Smooth muscle cell (in vitro differentiated cells): ENCODE measurements around the gene ADAMTS17. TPM values are rescaled to one million over a fixed set of nuclear protein-coding genes. Genes with fewer than 3 reads are reported as not detected.

Experiments used
- DNase-seq: peaks from one replicate; lab custom pipeline; 2025; ENCODE audit not compliant: unreplicated experiment; lab: John Stamatoyannopoulos, UW
- H2AFZ ChIP-seq: fragments of 200-600 bp; sonication (generic); 2 replicates; pipeline ENCODE4 v1.6.0; 2016; ENCODE audit warnings: antibody characterized with exemption, low read depth, mild to moderate bottlenecking
- H3F3A ChIP-seq: fragments of 200-600 bp; sonication (generic); 2 replicates; pipeline ENCODE4 v1.6.0; 2017; ENCODE audit warnings: antibody characterized with exemption, low read depth
- H3K27ac ChIP-seq: fragments of 200-600 bp; sonication (generic); 2 replicates; pipeline ENCODE4 v1.5.1; 2016; ENCODE audit warnings: low read depth, mild to moderate bottlenecking
- H3K27me3 ChIP-seq: fragments of 200-600 bp; sonication (generic); 2 replicates; pipeline ENCODE4 v1.6.1; 2016; ENCODE audit warnings: low read depth, mild to moderate bottlenecking
- H3K36me3 ChIP-seq: fragments of 200-600 bp; sonication (generic); 2 replicates; pipeline ENCODE4 v1.5.1; 2016; ENCODE audit warnings: low read depth
- H3K4me1 ChIP-seq: fragments of 200-600 bp; sonication (generic); 2 replicates; pipeline ENCODE4 v1.5.1; 2016; ENCODE audit warnings: low read depth
- H3K4me2 ChIP-seq: fragments of 200-600 bp; sonication (generic); 2 replicates; pipeline ENCODE4 v1.6.0; 2016; ENCODE audit warnings: mild to moderate bottlenecking
- H3K4me3 ChIP-seq: fragments of 200-600 bp; sonication (generic); 2 replicates; pipeline ENCODE4 v1.5.1; 2016; ENCODE audit warnings: mild to moderate bottlenecking
- H3K79me2 ChIP-seq: fragments of 200-600 bp; sonication (generic); 2 replicates; pipeline ENCODE4 v1.6.0; 2016; ENCODE audit warnings: low read depth, mild to moderate bottlenecking
- H3K9ac ChIP-seq: fragments of 200-600 bp; sonication (generic); 2 replicates; pipeline ENCODE4 v1.6.0; 2016; ENCODE audit warnings: low read depth
- H3K9me3 ChIP-seq: fragments of 200-600 bp; sonication (generic); replicated peaks from 2 replicates; pipeline ENCODE4 v1.5.1; 2016; ENCODE audit warnings: low read depth
- H4K20me1 ChIP-seq: fragments of 200-600 bp; sonication (generic); 2 replicates; pipeline ENCODE4 v1.6.0; 2016; ENCODE audit warnings: low read depth
- WGBS: methylation state at CpG from one replicate; pipeline ENCODE4 v1.1.7; 2016; ENCODE audit warnings: low lambda C conversion rate; 5-methylcytosine and 5-hydroxymethylcytosine counted together
- polyA plus RNA-seq: library from polyadenylated mRNA; unstranded; fragments of >200 nt; fragmentation: Nextera tagmentation; extraction: Ambion mirVana; gene quantifications from 2 replicates; pipeline ENCODE4 v1.2.1, GENCODE V29; 2016
- total RNA-seq: library from RNA; depleted of rRNA; stranded (reverse); fragments of >200 nt; gene quantifications from 2 replicates; pipeline ENCODE4 v1.2.3, GENCODE V29; 2014
- TF ChIP-seq, protein P1 (sequence below): fragments of 200-600 bp; sonication (generic); IDR thresholded peaks from 2 replicates; pipeline ENCODE4 v1.5.1; 2017; ENCODE audit warnings: borderline replicate concordance, mild to moderate bottlenecking, antibody characterized with exemption; ENCODE audit not compliant: insufficient read depth, poor library complexity, severe bottlenecking

Gene ADAMTS17
- total and polyA plus RNA-seq, 2 experiments from 2014 or later = 0.63 to 3.1 TPM

- DNase-seq = no peak
- WGBS = 97% methylated on average over 6 of the region's 6 CpGs
- H3K79me2 ChIP-seq = no peaks in the 10 kb centered on the region
Measured at GRCh38 chr15:100041127-100041828, 300.5 kb downstream of the ADAMTS17 start.

GRCh38 chr15:100039994-100040393, 301.8 kb downstream of the ADAMTS17 start:
- peaks cover 3% of the 10 kb centered on the region for H3F3A ChIP-seq
- H3K9me3 ChIP-seq = no peaks in the 10 kb centered on the region
- no peaks in the 10 kb centered on the region for H3K36me3 ChIP-seq
- H3K27me3 ChIP-seq = no peaks in the 10 kb centered on the region
- no peak overlapping the region for H3K4me3 ChIP-seq
- 94% methylated on average over 5 of the region's 5 CpGs for WGBS
- H3K4me1 ChIP-seq = peaks cover 11% of the 10 kb centered on the region
- no peaks in the 10 kb centered on the region for H3K79me2 ChIP-seq
- no peak overlapping the region for H3K9ac ChIP-seq
- no peak overlapping the region for H2AFZ ChIP-seq
- no peaks in the 10 kb centered on the region for H4K20me1 ChIP-seq
- no peak for DNase-seq
- no peak overlapping the region for H3K27ac ChIP-seq
- H3K4me2 ChIP-seq = no peak overlapping the region
- TF ChIP-seq, protein P1, sequence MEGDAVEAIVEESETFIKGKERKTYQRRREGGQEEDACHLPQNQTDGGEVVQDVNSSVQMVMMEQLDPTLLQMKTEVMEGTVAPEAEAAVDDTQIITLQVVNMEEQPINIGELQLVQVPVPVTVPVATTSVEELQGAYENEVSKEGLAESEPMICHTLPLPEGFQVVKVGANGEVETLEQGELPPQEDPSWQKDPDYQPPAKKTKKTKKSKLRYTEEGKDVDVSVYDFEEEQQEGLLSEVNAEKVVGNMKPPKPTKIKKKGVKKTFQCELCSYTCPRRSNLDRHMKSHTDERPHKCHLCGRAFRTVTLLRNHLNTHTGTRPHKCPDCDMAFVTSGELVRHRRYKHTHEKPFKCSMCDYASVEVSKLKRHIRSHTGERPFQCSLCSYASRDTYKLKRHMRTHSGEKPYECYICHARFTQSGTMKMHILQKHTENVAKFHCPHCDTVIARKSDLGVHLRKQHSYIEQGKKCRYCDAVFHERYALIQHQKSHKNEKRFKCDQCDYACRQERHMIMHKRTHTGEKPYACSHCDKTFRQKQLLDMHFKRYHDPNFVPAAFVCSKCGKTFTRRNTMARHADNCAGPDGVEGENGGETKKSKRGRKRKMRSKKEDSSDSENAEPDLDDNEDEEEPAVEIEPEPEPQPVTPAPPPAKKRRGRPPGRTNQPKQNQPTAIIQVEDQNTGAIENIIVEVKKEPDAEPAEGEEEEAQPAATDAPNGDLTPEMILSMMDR = no peak

More at GRCh38 chr15:100041127-100041828, 300.5 kb downstream of the ADAMTS17 start:
- no peak overlapping the region for H3K9ac ChIP-seq
- H3K36me3 ChIP-seq = no peaks in the 10 kb centered on the region
- no peak overlapping the region for H3K27ac ChIP-seq
- TF ChIP-seq, protein P1 = no peak
- no peak overlapping the region for H3K4me2 ChIP-seq
- peaks cover 11% of the 10 kb centered on the region for H3K4me1 ChIP-seq
- no peaks in the 10 kb centered on the region for H3K9me3 ChIP-seq
- no peak overlapping the region for H2AFZ ChIP-seq
- H4K20me1 ChIP-seq = no peaks in the 10 kb centered on the region
- no peaks in the 10 kb centered on the region for H3K27me3 ChIP-seq
- H3K4me3 ChIP-seq = no peak overlapping the region
- H3F3A ChIP-seq = peaks cover 3% of the 10 kb centered on the region

DNA sequence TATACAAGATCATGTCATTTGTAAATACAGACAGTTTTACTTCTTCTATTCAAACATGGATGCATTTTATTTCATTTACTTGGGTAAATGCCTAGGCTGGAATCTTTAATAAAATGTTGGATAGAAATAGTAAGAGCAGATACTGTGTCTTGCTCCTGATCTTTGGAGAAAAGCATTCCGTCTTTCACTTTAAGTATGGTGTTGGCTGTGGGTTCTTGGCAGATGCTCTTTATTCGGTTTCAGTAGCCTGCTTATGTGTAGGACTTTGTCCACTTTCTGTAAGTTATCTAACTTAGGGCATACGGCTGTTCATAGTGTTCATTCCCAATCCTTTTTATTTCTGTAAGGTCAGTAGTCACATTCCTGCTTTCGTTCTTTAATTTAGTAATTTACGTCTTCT, 303.0 kb downstream of the ADAMTS17 start:
- TF ChIP-seq, protein P1 = no peak
- Histone ChIP-seq H2AFZ (no peak overlapping the region), H3K36me3 (no peaks in the 10 kb centered on the region), H4K20me1 (no peaks in the 10 kb centered on the region), H3K79me2 (no peaks in the 10 kb centered on the region), H3K27me3 (no peaks in the 10 kb centered on the region), H3F3A (peaks cover 3% of the 10 kb centered on the region), H3K27ac (no peak overlapping the region), H3K9ac (no peak overlapping the region), H3K4me1 (peaks cover 11% of the 10 kb centered on the region), H3K4me3 (no peak overlapping the region), H3K9me3 (no peaks in the 10 kb centered on the region), H3K4me2 (no peak overlapping the region)
- DNase-seq = no peak
- WGBS = 97% methylated on average over 5 of the region's 5 CpGs

GRCh38 chr15:100037901-100038300, 303.9 kb downstream of the ADAMTS17 start:
- H3F3A ChIP-seq = peaks cover 3% of the 10 kb centered on the region
- H3K9me3 ChIP-seq = no peaks in the 10 kb centered on the region

More at GRCh38 chr15:100037901-100038300, 303.9 kb downstream of the ADAMTS17 start:
- Histone ChIP-seq H3K79me2 (no peaks in the 10 kb centered on the region), H3K36me3 (no peaks in the 10 kb centered on the region), H3K9ac (no peak overlapping the region), H4K20me1 (no peaks in the 10 kb centered on the region), H2AFZ (no peak overlapping the region), H3K4me1 (peaks cover 8% of the 10 kb centered on the region), H3K4me2 (no peak overlapping the region), H3K27me3 (no peaks in the 10 kb centered on the region), H3K4me3 (no peak overlapping the region), H3K27ac (no peak overlapping the region)
- no peak for DNase-seq
- TF ChIP-seq, protein P1 = no peak
- 96% methylated on average over 2 of the region's 2 CpGs for WGBS
